CD4-positive, alpha-beta T cell treated with Interleukin-4 for 1 hour (primary cell): ENCODE results near the gene HSPB6.
A peak's percentile ranks its signal among the peaks of the same experiment; 100 is the strongest.

Source experiments
- DNase-seq, 2 donors: peaks; one replicate each; pipeline ENCODE4 v3.0.0-alpha.2; 2020 to 2022

The HSPB6 gene

GRCh38 chr19:35764432-35765315 is 7.8 kb upstream of the HSPB6 start:
- no peak for DNase-seq

- DNase-seq, result no peak
Observed at GRCh38 chr19:35760711-35761349, 4.0 kb upstream of the HSPB6 start.

DNA sequence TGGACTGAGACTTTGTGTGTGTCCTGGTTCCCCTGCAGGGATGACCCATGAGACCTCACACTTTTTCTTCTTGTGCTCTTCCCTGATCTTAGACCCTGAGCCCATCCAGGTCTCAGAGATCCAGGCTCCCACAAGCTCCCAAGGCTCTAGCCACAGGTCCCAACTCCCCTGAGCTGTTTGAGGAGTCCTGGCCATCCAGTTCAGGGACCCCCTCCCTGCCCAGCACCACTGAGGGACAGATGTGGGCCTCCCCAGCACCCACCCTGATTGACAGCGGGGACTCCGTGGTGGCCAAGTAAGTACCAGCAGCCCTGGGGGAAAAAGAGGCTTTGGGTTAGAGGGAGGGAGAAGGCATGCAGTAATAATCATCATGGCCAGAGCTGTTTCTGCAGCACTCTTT is 2.9 kb upstream of the HSPB6 start:
- no peak for DNase-seq

GRCh38 chr19:35757749-35758608 is 1.1 kb upstream of the HSPB6 start, which contains the start of gene PROSER3:
Gene PROSER3 (plus strand): TSS chr19:35758176. CDS start chr19:35758216, 40 bp downstream.
- DNase-seq, result peak; percentile 99 to 100

- no peak for DNase-seq
Observed at GRCh38 chr19:35757231-35757748, 461 bp upstream of the HSPB6 start.

DNA sequence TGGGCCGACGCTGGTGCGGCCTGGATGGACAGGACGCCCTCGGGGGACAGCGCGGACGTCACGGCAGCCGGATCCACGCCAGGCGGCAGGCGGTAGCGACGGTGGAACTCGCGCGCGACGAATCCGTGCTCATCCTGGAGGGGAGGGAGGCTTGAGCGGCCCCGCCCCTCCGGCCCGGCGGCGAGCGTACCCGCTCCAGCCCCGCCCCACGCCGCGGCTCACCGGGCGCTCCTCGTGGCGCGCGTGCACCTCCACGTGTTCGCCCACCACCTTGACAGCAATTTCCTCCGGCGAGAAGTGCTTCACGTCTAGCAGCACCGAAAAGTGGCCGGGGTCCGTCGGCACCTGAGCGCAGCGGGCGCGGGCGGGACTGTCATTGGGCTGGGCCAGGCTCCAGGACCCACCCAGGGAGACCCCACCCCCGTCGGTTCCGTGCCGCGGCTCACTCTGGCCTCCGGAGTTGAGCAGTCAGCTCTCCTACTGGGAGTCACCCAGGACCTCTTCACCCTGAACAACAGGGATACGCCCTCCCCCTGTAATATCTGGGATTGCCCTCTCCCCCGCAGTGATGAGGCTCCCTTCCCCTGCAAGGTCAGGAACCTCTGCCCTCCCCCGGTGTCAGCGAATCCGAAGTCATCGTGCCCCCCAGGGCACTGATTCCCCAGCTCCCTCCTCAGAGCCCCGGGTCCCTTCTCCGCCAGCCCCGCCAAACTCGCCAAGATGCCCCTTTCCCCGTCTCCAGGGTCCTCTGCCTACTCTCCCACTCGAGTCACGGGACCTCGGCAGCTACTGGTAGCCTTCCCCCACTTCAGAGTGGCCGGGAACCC is 1.1 kb downstream of the HSPB6 start:
- peak; percentile 59 to 71 for DNase-seq

DNA sequence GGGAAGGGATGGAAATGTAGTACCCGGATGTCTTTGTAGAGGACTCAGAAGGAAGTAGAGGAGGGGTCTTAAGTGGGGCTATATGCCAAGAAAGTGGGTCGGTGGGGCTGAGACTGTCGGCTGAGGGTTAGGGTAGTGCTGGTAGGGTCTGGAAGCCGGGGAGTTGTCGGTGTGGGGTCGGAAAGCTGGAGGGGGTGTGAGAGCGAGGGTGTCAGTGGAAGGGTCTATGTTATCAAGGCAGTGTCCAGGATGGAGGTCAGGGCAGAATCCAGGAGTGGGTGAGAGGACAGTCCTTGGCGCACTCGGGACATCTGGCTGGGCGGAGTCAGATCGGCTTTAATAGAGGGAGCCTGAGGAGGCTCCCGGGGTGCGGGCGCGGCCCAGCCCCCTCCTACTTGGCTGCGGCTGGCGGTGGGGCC is 1.7 kb downstream of the HSPB6 start:
- DNase-seq, result no peak

GRCh38 chr19:35754370-35755130 is 2.3 kb downstream of the HSPB6 start:
- no peak for DNase-seq

GRCh38 chr19:35753634-35754369 is 3.0 kb downstream of the HSPB6 start:
- no peak for DNase-seq

DNA sequence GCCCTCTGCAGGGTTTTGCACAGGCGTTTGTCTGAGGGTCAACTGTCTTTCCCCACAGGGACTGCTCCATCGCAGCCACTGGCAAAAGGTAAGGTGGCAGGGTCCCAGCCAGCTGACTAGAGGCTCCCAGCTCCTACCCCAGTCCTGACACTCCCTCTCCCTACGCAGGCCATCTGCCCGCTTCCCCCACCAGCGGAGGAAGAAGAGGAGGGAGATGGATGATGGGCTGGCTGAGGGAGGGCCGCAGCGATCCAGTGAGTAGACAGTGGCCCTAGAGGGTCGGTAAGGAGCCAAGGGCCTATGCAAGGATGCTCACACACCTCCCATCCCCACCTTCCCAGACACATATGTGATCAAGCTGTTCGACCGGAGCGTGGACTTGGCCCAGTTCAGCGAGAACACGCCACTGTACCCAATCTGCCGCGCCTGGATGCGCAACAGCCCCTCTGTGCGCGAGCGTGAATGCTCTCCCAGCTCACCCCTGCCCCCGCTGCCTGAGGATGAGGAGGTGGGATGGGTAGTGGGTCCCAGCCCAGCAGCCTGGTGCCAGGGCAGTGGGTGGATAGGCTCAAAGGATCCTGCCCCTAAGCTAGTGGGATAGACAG is 4.0 kb downstream of the HSPB6 start:
- no peak for DNase-seq

DNA sequence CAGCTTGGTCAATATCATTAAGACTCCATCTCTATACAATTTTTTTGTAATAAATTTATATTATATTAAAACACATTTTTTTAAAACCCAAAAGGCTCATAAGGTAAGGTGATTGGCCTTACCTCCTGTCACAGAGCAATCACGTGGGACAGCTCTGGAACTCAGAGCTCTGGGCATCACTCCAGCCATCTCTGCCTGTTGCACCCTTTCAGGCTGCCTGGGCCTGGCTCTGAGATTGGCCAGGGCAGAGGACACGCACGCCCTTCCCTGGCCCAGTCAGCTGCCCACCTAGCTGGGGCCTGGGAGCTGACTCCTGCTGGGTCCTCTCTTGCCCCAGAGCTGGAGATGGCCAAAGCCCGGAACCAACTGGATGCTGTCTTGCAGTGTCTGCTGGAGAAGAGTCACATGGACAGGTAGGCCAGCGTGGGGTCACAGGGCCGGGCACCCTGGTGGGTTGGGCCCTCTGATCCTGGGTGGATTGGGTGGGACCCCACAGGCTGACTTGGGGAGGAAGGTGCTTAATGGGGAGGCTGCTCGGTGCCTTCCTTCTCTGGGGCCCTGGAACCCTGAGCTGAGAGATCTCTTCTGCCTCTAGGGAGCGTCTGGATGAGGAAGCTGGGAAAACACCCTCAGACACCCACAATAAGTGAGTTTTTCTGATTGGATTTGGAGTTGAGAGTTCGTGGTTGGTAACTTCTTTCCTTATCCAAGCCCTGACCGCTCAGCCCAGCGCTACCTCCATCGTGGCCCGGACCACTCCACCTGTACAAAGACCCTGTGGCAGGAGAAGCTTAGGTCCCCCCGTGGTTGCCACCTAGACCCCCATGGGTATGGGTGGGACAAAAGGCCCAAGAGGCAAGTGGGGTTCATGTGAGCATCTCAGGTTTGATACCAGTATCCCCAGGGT is 4.7 kb downstream of the HSPB6 start:
- no peak for DNase-seq

GRCh38 chr19:35750167-35750566 is 6.7 kb downstream of the HSPB6 start:
- no peak for DNase-seq

DNA sequence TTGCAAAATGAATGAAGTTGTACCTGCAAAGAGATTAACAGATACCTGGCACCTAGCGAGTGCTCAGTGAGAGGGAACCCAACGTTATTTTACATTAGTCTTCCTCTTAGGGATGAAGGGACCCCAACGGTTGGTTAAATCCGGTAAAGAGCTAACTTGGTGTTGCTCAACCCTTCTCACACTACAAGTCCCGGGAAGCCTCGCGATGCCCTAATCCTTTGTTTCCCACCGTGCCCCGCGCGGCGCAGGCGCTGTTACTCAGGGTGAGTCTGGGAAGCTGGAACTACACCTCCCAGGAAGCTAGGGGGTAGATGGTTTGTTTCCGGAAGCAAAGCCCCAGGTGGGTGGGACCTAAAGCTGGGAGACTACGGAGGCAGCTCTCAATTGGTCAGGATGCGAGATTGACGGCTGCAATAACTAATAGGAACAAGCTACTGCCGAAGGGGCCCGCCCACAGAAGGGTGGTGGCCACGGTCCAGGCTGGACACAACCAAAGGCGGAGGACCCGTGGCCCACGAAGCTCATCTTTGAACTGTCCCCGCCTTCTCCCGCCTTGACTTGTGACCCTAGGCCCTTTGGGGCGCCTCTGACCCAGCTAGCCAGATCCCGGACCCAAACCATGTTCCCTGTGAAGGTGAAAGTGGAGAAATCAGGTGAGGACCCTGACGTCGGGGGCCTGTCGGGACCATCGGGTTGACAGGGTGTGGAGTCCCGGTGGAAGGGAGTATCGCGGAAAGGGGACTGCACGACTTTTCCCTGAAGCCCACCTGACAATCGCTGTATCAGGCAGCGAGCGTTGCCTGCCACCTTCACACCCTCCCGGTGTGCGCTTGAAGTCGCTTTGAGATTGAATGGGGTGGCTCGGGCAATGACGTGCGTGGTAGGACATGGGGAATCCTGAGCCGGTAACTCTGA is 8.5 kb downstream of the HSPB6 start, which contains the start of gene LIN37:
LIN37 (plus strand) TSS at position 471 of the 915 bp plus-strand sequence; CDS start at position 620, 149 bp downstream.
- DNase-seq, result peak; percentile 99 to 100

GRCh38 chr19:35746531-35746930 is 10.3 kb downstream of the HSPB6 start:
- DNase-seq, result no peak

GRCh38 chr19:35746087-35746462 is 10.8 kb downstream of the HSPB6 start:
- DNase-seq, result no peak

DNA sequence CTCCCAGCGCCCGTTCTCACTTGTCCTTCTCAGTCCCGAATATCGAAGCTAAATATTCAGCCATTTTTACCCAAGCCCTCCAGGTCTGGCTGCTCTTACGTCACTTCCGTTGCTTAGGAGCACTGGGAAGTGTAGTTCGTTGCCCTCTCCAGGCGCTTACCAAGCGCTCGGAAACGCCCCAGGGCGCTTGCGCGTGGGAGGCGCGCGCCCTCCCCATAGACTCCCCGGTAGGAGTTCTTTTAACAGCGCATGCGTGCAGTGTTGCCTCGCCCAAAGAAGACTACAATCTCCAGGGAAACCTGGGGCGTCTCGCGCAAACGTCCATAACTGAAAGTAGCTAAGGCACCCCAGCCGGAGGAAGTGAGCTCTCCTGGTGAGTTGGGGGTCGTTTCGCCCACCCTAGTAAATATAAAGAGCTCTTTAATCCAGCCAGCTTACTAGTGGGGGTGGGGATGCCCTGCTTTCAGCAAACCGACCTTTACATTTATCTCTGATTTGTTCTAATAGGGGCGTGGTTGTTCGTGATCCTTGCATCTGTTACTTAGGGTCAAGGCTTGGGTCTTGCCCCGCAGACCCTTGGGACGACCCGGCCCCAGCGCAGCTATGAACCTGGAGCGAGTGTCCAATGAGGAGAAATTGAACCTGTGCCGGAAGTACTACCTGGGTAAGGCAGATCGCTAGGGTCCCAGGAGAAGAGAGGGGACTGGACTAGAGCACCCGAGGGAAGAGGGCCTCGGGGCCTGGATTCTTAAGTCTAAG is 11.3 kb downstream of the HSPB6 start, which contains the start of the genes PSENEN and U2AF1L4:
PSENEN (plus strand) TSS at position 324 of the 759 bp plus-strand sequence; CDS start at position 604, 280 bp downstream.
U2AF1L4 (minus strand) TSS at position 91 of the 759 bp plus-strand sequence; CDS start at position 64, 27 bp downstream.
- DNase-seq, result peak; percentile 99 to 100
